ENCODE measurements around the gene CMIP.

The CMIP gene

DNA sequence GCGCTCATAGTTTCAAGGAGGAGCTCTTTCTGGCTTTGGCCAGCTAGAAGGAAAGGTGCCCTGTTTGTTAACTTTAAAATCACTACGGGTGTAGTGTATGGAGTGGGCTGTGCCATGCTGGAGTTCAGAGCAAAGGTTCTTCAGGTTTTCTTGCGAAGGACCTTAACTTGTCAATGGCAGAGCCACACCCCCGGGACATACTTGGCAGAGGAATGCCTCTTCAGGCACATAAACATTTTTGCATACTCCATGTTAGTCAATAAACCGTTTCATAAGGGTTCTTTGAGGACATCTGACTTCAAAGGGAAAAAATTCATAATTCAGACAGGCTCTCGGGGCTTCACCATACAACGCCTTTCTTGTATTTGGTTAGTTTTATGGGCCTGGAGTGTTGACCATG is 221.5 kb downstream of the CMIP start:
- H3K4me3 ChIP-seq (ENCODE audit: low read length) = no peak overlapping the region
- TF ChIP-seq ZNF274 (IDR thresholded peaks at IDR 0.05; ENCODE audit: low read depth, low read length) = no peak

DNA sequence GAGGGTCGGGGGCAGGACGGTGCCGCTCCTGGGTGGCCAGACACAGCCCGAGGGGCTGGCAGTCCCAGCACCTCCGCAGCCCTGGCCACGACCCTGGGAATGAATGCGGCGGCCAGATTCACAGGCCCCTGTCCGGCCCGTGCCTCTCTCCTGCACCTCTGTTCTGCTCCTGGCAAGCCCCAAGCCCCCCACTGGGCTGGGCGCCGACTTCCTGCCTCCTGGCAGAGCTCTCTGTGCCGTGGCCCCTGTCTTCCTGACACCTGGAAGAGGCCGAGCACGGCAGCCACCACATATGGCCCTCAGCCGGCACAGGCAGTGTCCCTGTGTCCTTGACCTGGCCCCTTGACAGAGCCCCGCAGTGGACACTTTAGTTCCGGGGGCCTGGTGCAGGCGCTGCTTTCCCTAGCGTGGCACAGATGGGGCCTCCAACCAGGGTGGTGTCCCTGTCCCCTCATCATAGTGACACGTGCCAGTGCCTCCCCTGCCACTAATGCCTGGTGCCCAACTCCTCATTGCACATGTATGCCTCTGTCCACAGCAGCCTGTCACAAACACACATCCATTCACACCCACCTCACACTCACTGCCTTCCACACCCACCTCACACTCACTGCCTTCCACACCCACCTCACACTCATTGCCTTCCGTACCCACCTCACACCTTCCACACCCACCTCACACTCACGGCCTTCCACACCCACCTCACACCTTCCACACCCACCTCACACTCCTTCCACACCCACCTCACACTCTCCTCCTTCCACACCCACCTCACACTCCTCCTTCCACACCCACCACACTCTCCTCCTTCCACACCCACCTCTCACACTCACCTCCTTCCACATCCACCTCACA is 223.9 kb downstream of the CMIP start:
- no peak for TF ChIP-seq ZNF274 (IDR thresholded peaks at IDR 0.05; ENCODE audit: low read depth, low read length)
- H3K4me3 ChIP-seq (ENCODE audit: low read length) = no peak overlapping the region

DNA sequence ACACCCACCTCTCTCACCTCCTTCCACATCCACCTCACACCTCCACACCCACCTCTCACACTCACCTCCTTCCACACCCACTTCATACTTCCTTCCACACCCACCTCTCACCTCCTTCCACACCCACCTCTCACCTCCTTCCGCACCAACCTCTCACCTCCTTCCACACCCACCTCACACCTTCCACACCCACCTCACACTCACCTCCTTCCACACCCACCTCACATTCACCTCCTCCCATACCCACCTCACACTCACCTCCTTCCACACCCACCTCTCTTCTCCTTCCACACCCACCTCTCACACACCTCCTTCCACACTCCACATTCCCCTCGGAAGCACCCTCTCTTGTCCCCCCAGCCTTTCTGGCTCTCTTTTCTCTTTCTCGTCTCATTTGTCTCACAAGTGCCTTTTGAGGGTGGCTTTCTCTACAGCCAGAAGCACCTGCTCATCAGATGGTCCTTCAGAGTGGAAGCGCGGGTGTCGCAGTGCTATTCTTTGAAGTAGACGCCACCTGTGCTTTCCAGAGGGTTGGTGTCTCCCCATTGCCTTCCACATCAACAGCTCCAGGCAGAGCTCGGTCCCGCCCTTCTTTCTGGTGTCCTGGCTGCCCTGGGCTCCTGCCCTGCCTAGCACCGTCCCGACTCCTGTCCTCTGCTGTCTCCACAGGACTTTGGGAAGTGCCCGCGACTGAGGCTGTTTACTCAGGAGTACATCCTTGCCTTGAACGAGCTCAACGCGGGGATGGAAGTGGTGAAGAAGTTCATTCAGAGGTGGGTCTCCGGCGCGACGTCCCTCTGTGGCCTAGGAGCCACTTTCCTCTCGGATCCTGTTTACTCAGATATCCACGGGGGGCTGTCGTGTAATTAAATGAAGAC is 225.1 kb downstream of the CMIP start:
- TF ChIP-seq ZNF274 (IDR thresholded peaks at IDR 0.05; ENCODE audit: low read depth, low read length) = no peak

DNA sequence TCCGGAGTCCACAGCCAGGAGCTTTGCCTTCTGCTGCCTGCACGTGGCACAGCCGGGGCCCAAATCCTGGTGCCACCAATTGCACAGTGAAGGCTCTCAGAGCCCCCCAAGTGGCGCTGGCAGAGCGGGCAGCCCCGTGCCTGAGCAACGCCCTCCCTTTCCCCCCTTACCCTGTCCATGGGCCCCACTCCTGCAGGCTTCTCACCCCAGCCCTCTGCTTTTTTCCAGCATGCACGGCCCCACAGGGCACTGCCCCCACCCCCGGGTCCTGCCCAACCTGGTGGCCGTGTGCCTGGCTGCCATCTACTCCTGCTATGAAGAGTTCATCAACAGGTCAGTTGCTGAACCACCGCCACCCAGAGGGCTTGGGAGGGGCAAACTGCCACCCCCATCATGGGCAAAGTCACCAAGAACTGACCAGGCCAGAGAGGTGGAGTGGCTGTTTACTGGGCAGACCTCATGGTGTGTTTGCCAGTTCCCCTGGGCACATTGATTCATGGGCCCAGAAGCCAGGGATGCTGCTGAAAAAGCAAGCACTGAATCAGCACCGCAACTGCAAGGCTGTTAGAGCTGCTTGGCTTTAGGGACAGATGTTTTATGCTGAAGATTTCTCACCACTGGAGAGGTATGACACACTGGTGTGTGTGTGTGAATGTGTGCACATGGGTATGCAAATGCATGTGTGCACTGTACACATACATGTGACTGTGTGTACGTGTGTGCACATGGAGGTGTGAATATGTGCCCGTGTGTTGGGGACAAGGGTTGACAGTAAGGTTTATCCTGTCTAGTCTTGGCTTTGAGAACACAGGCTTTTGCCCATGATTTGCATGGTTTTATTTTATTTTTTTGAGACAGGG is 227.4 kb downstream of the CMIP start:
- TF ChIP-seq ZNF274 (IDR thresholded peaks at IDR 0.05; ENCODE audit: low read depth, low read length) = no peak

More for the DNA sequence above, 225.1 kb downstream of the CMIP start:
- H3K4me3 ChIP-seq (ENCODE audit: low read length) = no peak overlapping the region

DNA sequence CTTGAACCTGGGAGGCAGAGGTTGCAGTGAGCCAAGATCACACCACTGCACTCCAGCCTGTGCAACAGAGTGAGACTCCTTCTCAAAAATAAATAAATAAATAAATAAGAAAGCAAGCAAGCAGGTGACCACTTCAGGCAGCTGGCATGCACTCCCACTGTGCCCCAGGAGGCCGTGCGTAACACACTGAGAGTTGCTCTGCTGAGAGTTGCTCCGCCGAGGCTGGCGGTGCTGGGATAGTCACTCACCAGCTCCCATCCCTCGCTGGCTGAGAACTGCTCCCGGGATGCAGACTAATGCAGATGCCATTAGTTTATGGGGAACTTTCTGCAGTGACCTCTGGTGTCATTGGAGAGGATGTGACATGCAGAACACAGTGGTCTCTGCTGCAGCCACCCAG is 228.8 kb downstream of the CMIP start:
- no peak for TF ChIP-seq ZNF274 (IDR thresholded peaks at IDR 0.05; ENCODE audit: low read depth, low read length)
- no peak overlapping the region for H3K4me3 ChIP-seq (ENCODE audit: low read length)

More for the DNA sequence above, 227.4 kb downstream of the CMIP start:
- H3K4me3 ChIP-seq (ENCODE audit: low read length) = no peak overlapping the region

DNA sequence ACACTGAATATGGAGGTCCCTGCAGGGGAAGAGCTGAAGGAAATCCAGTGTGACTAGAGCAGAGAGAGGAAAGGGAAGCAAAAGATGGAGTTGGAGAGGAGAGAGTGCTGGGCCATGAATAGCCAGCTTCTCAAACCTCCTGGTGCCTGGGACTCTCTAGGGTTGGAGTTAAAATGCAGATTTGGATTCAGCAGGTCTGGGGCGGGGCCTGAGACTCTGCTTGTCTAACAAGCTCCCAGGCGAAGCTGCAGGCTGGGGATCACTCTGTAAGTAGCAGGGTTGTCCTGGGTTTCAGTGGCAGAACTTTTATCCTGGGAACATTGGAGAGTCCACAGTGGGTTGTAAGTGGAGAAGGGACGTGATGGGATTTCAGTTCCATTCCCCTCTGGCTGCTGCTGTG is 231.1 kb downstream of the CMIP start:
- no peak overlapping the region for H3K4me3 ChIP-seq (ENCODE audit: low read length)
- no peak for TF ChIP-seq ZNF274 (IDR thresholded peaks at IDR 0.05; ENCODE audit: low read depth, low read length)

DNA sequence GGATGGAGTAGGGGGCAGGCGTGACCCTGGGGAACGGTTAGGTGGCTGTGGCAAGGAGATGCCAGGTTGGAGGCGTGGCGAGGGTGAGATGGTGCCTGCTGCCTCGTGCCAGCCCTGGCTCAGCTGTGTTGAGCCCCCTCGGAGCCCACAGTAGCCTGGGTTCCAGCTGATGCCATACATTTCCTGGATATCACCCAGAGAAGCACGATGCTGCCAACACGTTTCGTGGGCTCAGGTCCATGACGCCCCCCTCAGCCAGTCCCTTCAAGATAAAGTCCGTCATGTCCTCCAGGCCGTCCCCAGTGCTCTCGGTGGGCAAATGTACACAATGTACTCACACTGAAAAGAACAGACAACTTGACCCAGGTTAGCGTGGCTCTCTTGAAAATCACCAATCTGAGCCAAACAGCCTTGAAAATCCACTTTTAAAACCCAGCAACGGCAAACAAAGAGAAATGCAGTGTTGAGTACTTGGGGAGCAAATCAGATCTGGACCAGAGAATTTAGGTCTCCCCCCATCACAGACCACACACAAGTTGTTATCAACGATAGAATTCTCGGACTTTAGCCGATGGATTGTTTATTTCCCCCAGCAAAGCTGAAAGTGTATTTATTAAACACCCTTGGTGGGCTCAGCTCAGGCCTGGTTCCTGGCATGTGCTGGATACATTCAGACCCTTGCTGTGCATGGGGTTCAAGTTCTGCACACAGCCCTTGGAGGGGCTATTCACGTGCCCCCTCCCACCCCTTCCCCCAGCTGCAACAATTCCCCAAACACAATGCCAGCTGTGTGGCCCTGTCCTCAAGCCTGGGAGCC is 231.7 kb downstream of the CMIP start:
- TF ChIP-seq ZNF274 (IDR thresholded peaks at IDR 0.05; ENCODE audit: low read depth, low read length) = no peak
- no peak overlapping the region for H3K4me3 ChIP-seq (ENCODE audit: low read length)

DNA sequence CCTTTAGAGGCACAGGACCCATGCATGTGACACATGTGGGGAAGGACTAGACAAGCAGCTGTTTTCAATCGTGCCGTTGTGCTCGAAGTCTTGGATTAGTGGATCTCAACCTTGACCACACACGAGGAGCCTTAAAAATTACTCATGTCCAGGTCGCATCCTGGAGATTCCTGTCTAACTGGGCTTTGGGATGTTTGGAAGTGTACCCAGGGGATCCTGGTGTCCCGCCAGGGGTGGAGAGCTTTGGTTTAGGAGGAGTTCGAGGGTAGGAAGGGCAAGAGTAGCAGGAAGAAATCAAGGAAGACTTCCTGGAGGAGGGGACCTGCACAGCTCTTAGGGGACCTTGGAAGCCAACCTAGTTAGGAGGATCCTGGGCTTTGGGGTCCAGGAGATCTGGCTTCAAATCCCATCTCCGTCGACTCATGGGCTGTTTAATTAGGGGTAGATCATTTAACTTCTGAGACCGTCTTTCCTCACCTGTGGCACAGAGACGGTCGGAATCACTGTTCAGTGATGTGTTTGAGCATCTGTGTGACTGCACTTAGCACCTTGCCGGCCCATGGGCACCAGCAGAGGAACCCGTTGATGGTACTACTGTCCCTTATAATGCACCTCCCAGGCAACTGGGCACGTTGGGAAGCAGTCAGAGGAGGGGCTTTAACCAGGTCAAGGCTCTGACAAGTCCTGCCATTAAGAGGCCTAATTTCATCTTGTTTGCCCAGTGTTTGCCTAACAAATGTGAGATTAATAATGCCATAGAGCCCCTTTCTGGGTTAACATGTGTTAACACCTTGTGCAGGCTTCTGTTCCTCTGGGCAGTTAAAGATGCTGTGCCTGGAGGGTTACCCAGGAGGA is 232.5 kb downstream of the CMIP start:
- H3K4me3 ChIP-seq (ENCODE audit: low read length) = no peak overlapping the region
- no peak for TF ChIP-seq ZNF274 (IDR thresholded peaks at IDR 0.05; ENCODE audit: low read depth, low read length)

DNA sequence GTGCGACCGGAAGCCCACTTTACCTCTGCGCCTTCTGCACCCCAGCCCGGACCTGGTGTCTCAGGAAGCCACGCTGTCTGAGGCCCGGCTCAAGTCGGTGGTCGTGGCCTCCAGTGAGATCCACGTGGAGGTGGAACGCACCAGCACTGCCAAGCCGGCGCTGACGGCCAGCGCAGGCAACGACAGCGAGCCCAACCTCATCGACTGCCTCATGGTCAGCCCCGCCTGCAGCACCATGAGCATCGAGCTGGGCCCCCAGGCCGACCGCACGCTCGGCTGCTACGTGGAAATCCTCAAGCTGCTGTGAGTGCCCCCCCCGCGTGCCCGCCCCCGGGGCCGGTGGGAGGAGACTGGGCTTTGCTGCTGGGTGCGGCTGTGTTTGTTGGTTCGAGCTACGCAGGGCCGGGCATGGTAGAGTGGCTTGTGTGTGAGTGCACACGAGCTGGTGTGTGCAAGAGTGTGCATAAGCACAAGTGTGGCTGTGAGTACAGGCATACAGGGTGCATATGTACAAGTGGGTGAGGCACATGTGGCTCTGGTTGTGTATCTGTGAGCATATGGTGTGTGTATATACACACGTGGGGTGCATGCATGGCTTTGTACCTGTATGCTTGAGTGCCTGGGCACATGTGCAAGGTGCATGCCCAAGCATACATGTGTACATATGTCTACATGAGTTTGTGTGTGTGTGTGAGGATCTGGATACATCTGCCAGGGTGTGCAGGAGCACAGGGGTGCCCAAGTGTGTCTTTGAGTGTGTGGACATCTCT is 233.9 kb downstream of the CMIP start:
- no peak for TF ChIP-seq ZNF274 (IDR thresholded peaks at IDR 0.05; ENCODE audit: low read depth, low read length)
- H3K4me3 ChIP-seq (ENCODE audit: low read length) = no peak overlapping the region

DNA sequence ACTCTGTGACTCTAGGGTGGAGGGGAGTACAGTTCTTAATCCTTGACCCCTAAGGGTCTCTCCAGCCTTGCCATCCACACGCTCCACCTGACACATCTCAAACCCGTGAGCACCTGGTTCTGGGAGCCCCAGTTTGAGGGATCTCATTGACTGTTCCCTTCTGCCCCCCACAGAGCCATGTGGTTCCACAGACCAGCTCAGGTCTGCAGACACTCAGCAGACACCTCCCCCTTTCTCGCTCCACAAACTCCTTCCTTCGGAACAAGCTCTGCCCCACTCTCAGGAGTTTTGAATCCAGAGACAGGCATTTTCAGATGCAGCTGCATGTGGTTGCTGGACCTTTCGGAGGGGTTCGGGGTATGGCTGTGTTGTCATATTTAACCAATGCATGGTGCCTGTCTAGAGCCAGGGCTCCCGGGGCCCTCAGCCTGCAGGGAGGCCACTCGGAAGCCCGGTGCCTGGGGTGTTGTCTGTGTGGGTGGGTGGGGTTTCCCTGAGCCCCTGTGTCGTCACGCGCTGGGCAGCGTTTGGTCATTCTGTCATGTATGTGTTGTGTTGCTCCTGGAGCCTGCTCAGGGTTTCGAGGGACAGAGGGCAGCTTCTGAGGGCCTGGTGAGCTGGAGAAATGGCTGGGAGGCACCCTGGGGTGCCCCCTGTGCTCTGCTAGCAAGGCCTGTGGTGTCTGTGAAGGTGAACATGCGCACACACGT is 235.3 kb downstream of the CMIP start:
- TF ChIP-seq ZNF274 (IDR thresholded peaks at IDR 0.05; ENCODE audit: low read depth, low read length) = no peak
- no peak overlapping the region for H3K4me3 ChIP-seq (ENCODE audit: low read length)

Measured in GM08714 (cell line).